ENCODE measurements around the gene ZNF436. TPM values are rescaled to one million over a fixed set of nuclear protein-coding genes. Genes with fewer than 3 reads are reported as not detected.

The ZNF436 gene
- total and polyA plus RNA-seq, 2 of the 13 experiments (the other 11 are each of a cell fraction or from before 2014, with no cell fraction given), result 4.3 to 9.9 TPM

- TF ChIP-seq ZNF558 (CRISPR knock-in tag; IDR thresholded peaks at IDR 0.05; ENCODE audit: borderline replicate concordance) (no peak), SSRP1 (CRISPR knock-in tag; IDR thresholded peaks at IDR 0.05) (no peak), GTF2F1 (IDR thresholded peaks at IDR 0.05; ENCODE audit: low read length) (no peak), ZNF652 (CRISPR knock-in tag; IDR thresholded peaks at IDR 0.05; ENCODE audit: borderline replicate concordance, low read depth) (no peak), PAF1 (CRISPR knock-in tag; IDR thresholded peaks at IDR 0.05) (no peak), PRMT3 (CRISPR knock-in tag; IDR thresholded peaks at IDR 0.05; ENCODE audit: borderline replicate concordance, low read depth) (no peak), ZBTB46 (CRISPR knock-in tag; IDR thresholded peaks at IDR 0.05; ENCODE audit: borderline replicate concordance) (no peak), KDM2A (CRISPR knock-in tag; IDR thresholded peaks at IDR 0.05; ENCODE audit: borderline replicate concordance, low read depth) (peak; percentile 47; the same call in 1 of the 2 replicates), ZNF33A (CRISPR knock-in tag; IDR thresholded peaks at IDR 0.05; ENCODE audit: borderline replicate concordance) (peak; percentile 63; the same call in 1 of the 2 replicates), ZNF784 (CRISPR knock-in tag; IDR thresholded peaks at IDR 0.05; ENCODE audit: borderline replicate concordance) (no peak), ATF3 (CRISPR knock-in tag; IDR thresholded peaks at IDR 0.05) (no peak; the same call in 1 of the 2 replicates), KLF6 (CRISPR knock-in tag; IDR thresholded peaks at IDR 0.05) (no peak), ZMAT5 (CRISPR knock-in tag; IDR thresholded peaks at IDR 0.05; ENCODE audit: borderline replicate concordance, low read depth) (no peak), KAT7 (CRISPR knock-in tag; IDR thresholded peaks at IDR 0.05; ENCODE audit: borderline replicate concordance) (no peak), CENPT (CRISPR knock-in tag; IDR thresholded peaks at IDR 0.05; ENCODE audit: low read depth) (no peak), ATM (IDR thresholded peaks at IDR 0.05; ENCODE audit: borderline replicate concordance) (no peak), RELA (CRISPR knock-in tag; IDR thresholded peaks at IDR 0.05) (0 out of 2 replicates have a peak, but pooled peaks have one; percentile 68), ZBTB44 (CRISPR knock-in tag; IDR thresholded peaks at IDR 0.05) (no peak), SP1 (IDR thresholded peaks at IDR 0.05) (no peak), SP1 (CRISPR knock-in tag; IDR thresholded peaks at IDR 0.05) (peak; percentile 80), NR1H2 (CRISPR knock-in tag; IDR thresholded peaks at IDR 0.05; ENCODE audit: borderline replicate concordance, low read depth) (no peak), ATF4 (CRISPR knock-in tag; IDR thresholded peaks at IDR 0.05) (no peak), KDM5B (CRISPR knock-in tag; IDR thresholded peaks at IDR 0.05; ENCODE audit: borderline replicate concordance) (peak; percentile 88), ISX (CRISPR knock-in tag; conservative IDR thresholded peaks at IDR 0.05) (no peak), ZNF3 (CRISPR knock-in tag; IDR thresholded peaks at IDR 0.05) (no peak; the same call in 1 of the 2 replicates)
Observed at GRCh38 chr1:23344111-23344986, 25.3 kb downstream of the ZNF436 start, which contains the start of gene HNRNPR (continued).

Measured in HepG2 (cell line).